Stimulated activated naive CD8-positive, alpha-beta T cell treated with anti-CD3 and anti-CD28 coated beads, Interleukin-15, Interleukin-2, amounts not matched to agents 100 U/mL and 50 U/mL, for 24 hours (primary cell): ENCODE results near the gene C9orf85.
"Not testable (repeated sequence)": the region's sequence is repeated elsewhere in the genome, so short reads cannot be mapped to it uniquely, and the experiment has no call there.

ENCODE experiments used
- ATAC-seq: fragments of 150-1000 bp; cut with Tn5 transposase; one replicate; pipeline ENCODE4 v1.10.0; 2021
- DNase-seq: peaks from one replicate; pipeline ENCODE4 v3.0.0; 2021

Gene C9orf85, protein sequence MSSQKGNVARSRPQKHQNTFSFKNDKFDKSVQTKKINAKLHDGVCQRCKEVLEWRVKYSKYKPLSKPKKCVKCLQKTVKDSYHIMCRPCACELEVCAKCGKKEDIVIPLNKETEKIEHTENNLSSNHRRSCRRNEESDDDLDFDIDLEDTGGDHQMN

DNA sequence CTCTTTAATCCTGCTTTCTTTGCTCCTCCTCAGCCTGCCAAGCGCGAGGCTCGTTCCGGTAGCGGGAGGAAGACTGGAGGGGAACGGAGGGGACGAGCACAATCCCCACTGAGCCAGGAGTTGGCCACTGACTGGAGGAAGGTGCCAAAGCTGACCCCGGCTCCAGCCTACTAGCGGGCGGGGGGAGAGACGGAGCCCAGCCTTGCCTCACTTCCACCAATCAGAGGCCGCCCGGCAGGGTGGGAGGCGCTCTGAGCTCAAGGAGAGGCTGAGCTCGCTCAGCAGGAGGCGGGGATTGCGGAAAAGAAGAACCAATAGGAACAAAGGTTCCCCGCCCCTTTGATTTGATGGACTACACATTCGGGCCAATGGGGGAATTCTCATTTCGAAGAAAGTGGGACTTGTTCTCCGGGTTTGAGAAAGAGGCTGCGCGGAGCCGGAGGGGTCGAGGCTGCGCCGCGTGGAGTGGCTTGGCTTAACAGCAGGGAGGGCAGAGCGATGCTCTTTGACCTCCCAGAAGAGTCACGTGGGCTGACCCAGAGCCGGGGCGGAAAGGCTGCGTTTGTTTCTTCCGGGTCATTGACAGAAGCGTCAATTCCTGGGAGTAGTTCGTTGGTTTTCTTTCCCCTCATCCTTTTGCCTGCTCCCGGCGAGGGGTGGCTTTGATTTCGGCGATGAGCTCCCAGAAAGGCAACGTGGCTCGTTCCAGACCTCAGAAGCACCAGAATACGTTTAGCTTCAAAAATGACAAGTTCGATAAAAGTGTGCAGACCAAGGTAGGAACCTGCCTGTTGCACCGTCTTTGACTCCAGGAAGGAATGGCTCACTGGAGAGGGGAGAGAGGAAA lies at the start of gene C9orf85, which contains the start of gene ABHD17B:
TSS of gene C9orf85 (plus strand) at position 579 of the 847 bp plus-strand sequence. CDS start at position 675, 96 bp downstream.
TSS of gene ABHD17B (minus strand) at position 133 of the 847 bp plus-strand sequence. CDS start 36,113 bp downstream, outside the sequence.
- ATAC-seq = peak; percentile 96

DNA sequence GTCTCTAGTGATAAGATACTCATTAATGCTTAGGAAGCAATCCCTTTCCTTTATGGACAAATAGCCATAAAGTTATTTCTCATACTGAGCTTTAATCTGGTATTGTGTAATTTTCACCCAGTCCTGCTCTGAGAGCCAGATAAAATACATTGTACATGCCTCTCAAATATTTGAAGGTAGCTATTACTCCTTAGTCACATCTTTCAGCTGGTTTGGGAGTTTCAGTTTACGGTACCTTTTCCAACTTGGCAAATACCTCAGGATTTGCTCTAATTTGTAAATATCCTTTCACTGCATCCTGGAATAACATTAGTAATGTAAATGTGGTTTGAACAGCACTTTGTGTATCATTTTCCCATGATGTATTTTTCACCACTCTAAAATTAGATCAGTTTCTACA lies 47.8 kb upstream of the C9orf85 start:
- DNase-seq = no peak
- no peak for ATAC-seq

More for the DNA sequence above, at the start of gene C9orf85, which contains the start of gene ABHD17B:
- peak; percentile 97 for DNase-seq

DNA sequence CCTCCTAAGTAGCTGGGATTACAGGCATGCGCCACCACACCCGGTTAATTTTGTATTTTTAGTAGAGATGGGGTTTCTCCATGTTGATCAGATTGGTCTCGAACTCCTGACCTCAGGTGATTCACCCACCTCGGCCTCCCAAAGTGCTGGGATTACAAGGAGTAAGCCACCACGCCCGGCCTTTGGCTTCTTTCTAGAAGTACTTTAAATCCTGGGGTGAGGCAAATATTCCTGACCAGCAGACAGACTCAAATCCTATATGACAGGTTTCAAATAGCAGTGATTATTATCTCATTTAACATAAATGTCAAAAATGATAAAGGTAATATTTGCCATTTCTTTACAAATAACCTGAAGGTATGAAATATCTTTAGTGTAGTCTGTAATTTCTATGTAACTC lies 36.1 kb upstream of the C9orf85 start:
- ATAC-seq (no peak), DNase-seq (no peak)

DNA sequence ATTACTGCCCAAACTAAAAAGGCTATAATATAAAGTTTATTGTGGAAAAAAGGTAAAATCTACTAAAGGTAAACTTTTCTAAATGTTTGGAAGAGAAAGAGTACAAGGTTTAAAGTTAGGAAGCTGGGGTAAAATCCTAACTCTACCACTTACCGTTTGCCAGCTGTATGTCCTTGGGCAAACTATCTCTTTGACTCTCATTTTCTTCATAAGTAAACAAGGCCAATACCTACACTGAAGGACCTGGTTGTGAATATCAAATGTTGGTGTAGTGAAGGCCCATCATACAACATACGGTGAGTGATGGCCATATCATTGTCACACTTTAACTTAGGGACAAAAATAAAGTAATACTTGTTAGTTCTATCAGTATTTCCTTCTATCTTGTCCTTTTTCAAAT lies 35.3 kb upstream of the C9orf85 start:
- no peak for ATAC-seq
- DNase-seq = no peak

DNA sequence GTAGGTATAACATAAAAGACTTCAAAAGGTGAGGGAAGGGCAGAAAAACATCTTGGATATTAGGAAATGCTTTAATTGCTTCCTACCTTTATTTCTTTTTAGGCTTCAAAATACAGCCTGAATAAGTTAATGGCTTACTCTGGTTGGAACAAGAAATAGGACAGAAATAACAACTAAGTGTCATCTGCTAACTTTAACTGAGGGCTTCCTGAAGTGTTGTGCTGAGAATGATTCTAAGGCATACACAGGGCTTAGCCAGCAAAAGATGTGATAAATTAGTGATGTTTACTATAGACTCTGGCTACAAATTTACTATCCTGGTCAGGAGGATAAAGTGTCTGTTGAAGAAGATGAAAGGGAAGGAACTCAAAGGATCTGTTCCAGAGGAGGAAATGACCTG lies 34.6 kb upstream of the C9orf85 start:
- DNase-seq (no peak), ATAC-seq (no peak)

DNA sequence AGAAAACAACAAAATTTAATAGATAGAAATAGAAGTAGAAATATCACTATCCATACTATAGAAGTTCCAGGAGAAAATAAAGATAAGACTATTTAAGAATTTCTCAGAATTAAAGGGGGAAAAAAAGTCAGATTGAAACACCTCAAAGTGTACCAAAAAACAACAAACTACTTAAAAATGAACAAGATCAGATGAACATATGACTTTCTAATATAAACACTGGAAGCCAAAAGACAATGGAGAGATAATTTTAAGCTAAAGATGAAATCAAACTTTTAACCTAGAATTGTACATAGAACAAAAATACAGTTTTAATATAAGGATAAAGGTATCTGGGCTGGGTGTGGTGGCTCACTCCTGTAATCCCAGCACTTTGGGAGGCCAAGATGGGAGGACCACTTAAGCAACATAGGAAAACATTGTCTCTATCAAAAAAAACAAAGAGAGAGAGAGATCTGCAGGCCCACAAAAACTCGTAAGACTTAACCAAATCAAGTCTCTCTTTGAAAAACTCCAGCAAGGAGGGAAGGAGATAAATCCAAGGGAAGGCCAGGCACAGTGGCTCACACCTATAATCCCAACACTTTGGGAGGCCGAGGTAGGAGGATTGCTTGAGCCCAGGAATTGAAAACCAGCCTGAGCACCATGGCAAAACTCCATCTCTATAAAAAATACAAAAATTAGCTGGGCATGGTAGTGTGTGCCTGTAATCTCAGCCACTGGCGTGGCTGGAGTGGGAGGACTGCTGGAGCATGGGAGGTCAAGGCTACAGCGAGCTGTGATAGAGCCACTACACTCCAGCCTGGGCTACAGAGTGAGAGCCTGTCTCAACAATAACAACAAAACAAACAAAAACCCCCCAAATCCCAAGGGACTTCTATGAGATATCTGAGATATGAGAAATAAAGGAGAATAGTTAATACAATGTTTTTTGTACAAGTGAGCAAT lies 32.8 kb upstream of the C9orf85 start:
- DNase-seq (no peak), ATAC-seq (no peak)

DNA sequence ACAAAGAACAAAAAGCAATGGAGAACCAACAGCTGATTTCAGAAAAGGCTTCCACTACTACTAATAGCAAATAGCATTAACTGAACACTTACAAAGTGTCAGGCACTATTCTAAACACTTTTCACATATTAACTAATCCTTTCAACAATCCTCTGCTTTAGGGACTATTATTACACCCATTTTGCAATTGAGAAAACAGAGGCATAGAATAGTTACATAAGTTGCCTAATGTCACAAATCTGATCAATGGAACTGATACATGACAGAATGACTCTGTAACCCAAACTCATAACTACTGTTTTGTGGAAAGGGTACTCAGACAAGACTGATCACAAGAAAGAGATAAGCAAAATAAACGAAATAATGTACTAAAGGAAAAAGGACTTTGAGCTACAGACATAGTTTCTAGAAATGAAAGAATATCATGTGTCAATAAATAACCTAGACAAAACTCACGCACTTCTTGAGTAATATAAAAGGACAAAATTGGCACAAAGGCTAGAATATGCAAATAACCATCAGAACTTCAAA lies 31.7 kb upstream of the C9orf85 start:
- no peak for DNase-seq
- ATAC-seq = no peak

DNA sequence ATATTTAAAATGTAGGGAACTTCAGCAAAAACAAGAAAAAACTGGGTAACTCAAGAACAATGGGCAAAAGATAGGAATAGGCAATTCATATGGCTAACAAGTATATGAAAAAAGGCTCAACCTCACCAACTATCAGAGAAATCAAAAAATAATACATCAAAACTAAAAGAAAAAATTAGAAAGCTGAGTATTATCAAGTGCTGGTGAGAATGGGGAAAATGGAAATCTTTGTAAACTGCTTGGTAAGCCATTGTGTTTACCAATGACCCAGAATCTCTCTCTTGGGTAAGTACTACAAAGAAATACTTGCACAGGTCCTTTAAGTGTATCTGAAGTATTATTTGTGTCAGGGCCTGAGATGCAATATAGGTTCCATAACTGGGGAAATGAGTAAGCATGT lies 27.4 kb upstream of the C9orf85 start:
- ATAC-seq = no peak
- DNase-seq = no peak

DNA sequence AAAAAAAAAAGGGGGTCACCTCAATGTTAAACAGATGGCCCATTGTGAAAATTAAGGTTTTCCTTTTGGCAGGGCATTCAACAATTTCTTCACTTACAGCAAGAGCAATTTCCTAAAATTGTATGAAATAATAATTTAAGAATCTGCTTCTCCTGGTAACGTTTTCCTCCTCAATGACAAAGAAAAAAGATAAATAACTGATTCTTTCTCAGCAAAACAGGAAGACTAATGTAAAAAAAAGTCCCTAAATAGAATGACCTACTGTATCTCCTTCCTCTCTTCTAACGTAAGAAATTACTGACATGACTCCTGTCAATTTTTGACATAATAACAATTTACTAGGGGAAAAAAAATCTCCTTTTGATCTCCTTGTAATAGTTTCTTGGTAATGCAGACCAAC lies 26.0 kb upstream of the C9orf85 start:
- no peak for DNase-seq
- no peak for ATAC-seq

DNA sequence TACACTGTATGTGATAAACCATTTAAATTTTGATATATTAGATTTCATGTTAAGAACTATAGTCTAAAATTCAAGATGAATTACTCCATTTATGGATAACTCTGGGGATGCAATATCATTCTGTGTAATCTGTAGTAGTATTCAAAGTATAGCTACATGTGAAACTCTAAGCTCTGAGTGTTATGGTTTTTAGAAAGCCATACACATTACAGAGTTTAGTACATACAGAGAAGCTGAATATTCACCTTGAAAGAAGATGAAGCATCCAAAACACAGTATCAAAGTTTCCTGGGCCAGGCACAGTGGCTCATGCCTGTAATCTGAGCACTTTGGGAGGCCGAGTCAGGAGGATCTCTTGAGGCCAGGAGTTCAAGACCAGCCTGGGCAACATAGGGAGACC lies 25.4 kb upstream of the C9orf85 start:
- ATAC-seq (no peak), DNase-seq (no peak)

DNA sequence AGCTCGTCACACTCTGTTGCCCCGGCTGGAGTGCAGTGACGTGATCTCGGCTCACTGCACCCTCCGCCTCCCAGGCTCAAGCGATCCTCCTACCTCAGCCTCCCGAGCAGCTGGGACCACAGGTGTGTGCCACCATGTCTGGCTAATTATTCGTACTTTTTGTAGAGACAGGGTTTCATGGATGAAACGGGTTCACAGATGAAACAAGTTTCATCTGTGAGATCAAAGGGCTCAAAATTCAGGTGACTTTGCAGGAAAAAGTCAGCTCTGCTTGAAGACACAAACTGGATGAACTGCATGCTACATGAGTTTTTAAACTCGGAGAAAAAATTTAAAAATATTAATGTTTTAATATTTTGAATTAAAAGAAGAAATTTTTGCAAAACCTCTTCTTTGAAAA lies 24.9 kb upstream of the C9orf85 start:
- ATAC-seq = no peak
- no peak for DNase-seq

DNA sequence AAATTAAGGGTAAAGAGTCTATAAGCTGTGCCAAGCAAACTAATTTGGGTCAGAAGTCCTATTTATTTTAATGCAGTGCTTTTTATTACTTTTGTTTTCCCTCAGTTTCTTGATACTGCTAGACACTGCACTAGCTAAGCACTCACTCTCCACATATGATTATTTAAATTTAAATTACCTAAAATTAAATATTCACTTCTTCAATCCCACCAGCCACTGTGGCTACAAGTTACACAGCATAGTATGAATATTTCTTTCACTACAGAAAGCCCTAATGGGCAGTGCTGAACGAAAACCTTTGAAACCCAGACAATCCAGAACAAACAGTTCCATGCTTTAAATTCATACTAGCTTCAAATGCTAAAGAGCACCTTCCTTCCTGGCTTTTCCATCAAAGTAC lies 24.1 kb upstream of the C9orf85 start:
- DNase-seq = no peak

DNA sequence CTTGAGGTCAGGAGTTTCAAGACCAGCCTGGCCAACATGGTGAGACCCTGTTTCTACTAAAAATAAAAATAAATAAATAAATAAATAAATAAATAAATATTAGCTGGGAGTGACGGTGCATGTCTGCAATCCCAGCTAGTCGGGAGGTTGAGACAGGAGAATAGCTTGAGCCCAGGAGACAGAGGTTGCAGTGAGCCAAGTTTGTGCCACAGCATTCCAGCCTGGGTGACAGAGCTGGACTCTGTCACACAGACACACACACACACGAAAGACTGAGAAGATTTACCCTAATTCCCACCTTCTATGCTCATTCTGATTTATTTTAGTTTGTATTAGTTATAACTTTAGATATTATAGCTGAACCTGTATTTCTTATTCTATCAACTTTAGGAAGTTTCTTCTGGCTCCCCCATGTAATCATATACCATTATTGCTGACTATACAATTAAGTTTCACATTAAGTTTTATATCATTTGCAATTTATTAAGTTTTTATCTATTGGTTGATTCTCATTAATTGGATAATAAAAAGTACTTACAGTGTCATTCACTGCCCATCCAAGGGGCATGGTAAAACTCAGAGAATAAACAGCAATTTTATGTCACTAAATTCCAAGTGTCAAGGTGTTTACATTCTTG lies 21.3 kb upstream of the C9orf85 start:
- ATAC-seq = no peak
- DNase-seq = no peak

More for the DNA sequence above, 24.1 kb upstream of the C9orf85 start:
- no peak for ATAC-seq

DNA sequence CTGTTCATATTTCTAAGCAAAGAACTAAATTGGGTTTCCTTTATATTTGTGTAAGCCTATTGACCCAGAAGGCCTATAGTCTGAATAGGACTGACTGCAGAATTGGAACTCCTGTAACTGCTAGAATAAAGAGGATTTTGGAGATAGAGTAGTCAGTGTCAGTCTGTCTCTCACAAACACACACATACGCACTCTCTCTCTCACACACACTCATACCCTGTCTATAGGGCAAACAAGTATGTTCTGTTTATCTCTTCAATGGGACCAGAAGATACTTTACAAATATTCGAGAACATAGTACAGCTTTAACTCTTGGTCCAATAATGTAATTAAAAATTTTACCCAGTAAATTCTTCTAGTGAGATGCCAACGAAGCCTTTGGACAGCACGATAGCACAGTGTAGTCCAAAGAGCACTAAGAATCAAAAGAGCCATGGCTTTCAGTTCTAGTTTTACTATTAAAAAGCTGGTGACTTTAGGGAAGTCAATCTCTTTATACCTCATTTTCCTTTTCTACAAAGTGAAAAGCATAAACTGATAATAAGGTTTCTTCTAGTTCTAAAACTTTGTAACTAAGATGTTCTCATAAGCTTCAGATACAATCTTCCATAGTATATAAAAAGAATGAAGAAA lies 19.8 kb upstream of the C9orf85 start:
- ATAC-seq (no peak), DNase-seq (no peak)

DNA sequence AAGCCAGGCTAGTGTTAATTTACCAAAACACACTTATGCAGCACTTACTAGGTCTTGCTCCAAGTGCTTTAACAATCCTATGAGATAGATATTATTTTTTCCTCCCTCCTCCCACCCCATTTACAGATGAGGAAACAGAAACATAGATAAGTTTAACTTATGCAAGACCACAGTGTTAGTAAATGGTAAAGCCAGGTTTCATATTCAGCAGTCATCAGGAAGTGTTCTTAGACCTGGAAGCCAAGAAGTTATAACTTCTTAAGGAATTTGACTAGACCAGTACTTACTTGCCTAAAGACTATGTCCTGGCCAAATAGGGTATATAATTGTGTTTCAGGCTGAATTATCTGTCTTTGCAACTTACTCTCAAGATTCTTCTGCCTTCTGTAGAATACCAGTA lies 16.3 kb upstream of the C9orf85 start:
- DNase-seq = no peak
- no peak for ATAC-seq

DNA sequence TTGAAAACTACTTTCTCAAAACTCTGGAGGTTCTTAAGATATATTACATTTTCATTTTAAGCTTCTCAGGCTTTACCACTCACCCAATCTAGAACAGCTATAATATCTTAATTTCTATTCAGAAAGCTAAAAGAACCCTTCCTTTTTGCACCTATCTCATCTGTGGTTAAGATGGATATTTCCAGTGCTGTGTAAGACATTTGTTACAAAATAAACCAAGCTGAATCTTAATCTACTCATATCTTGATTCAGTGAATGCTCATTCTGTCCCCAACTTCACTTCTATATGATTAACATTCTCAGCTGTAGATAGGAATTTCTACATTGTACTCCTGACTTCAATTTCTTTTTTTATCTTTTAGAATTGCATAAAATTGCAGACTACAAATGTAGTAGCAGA lies 15.5 kb upstream of the C9orf85 start:
- DNase-seq = no peak
- peak; percentile 32 for ATAC-seq

DNA sequence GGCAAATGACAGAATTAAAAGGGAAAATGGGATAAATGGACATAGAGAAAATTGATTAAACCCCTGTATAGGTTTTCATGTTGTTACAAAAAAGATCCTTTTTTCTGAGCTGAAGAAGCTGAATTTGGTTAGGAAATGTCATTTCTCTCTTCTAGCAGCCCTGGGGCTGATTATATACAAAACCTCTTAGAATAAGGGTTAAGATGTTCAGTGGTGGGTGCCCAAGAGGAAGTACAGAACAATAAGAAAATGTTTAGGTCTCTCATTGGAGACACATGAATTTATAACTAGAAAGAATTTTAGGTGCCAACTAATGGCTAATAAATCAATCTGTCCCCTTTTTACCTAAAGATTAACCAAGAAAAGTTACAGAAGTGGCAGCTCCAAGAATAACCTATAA lies 14.7 kb upstream of the C9orf85 start:
- ATAC-seq (no peak), DNase-seq (no peak)

DNA sequence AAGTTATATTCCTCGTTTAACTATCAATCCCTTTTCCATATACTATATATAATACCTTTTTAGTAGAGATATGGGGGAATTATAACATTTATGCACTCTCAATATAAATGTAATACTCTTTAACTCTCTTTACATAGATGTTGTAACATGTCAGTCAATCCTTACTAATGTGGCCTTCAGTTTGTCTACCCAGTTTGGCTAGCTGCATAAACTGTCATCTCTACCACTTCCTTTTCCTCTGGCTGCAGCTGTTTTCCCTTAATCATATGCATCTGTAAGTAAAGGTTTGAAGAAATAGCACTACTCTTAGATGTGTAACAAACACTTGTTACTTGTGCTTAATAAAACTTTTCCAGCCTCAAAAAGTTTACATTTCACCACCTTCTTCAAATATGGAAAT lies 13.9 kb upstream of the C9orf85 start:
- ATAC-seq = peak; percentile 63
- no peak for DNase-seq

DNA sequence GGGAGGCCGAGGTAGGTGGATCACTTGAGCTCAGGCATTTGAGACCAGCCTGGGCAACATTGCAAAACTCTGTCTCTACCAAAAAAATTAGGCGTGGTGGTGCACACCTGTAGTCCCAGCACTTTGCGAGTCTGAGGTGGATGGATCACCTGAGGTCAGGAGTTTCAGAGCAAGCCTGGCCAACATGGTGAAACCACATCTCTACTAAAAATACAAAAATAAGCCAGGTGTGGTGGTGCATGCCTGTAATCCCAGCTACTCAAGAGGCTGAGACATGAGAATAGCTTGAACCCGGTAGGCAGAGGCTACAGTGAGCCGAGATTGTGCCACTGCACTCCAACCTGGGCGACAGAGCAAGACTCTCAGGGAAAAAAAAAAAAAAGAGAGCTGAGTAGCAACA lies 12.7 kb upstream of the C9orf85 start:
- ATAC-seq, DNase-seq: not testable (repeated sequence)

DNA sequence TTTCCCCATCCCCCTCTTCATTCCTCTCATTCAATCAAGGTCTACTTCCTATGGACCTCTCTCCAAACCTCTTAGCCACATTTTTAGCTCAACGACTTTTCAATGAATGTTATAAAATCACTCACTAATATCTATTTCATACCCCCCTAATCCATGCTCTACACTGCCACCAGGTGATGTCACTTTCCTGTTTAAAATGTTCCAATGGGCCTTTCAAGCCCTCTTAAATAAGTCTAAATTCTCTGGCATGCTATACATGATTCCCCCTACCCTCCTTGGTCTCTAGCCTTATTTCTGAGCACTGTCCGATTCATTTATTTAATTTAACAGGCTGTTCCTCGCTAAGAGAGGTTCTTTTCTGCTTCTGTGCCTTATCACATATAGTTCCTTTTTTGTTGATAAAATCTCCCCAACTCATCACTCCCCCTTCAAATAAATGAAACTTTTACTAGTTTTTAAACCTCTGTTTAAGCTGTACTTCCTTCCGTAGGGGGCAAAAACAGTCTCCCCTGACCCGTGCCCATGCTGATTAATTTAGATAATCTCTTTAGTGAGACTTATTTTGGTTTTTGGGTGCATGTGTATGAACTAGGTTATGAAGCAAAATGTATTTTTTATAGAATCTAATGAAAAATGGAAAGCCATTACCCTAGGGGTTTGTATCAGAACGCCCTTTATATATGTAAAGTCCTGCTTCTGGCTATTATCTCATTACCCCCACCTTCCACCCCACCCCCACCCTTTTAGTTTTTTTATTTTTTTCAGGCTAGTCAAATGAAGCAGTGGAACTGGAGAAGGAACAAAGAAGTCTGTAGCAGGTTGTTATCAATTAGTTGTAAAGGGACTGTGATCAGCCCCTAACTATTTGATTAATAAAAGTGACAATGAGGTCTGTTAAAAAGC lies 9.5 kb upstream of the C9orf85 start:
- ATAC-seq (peak; percentile 42), DNase-seq (no peak)
